Hepatocyte (in vitro differentiated cells): ENCODE measurements around the gene OR2L3. TPM values are rescaled to one million over a fixed set of nuclear protein-coding genes. Genes with fewer than 3 reads are reported as not detected.

Source experiments
- DNase-seq: peaks from one replicate; pipeline ENCODE4 v3.0.0-alpha.2; 2016; ENCODE audit warnings: low spot score
- H2AFZ ChIP-seq: fragments of 200-600 bp; sonication (generic); 2 replicates; pipeline ENCODE4 v1.6.0; 2016; ENCODE audit warnings: antibody characterized with exemption, mild to moderate bottlenecking
- H3K27ac ChIP-seq: fragments of 200-600 bp; sonication (generic); 2 replicates; pipeline ENCODE4 v1.5.1; 2016; ENCODE audit warnings: mild to moderate bottlenecking
- H3K27me3 ChIP-seq: fragments of 200-600 bp; sonication (generic); 2 replicates; pipeline ENCODE4 v1.6.1; 2016
- H3K36me3 ChIP-seq: fragments of 200-600 bp; sonication (generic); replicated peaks from 2 replicates; pipeline ENCODE4 v1.5.1; 2016; ENCODE audit warnings: low read depth; ENCODE audit not compliant: insufficient read depth
- H3K4me1 ChIP-seq: fragments of 200-600 bp; sonication (generic); 2 replicates; pipeline ENCODE4 v1.5.1; 2016; ENCODE audit warnings: mild to moderate bottlenecking, moderate library complexity; ENCODE audit not compliant: insufficient read depth
- H3K4me2 ChIP-seq: fragments of 200-600 bp; sonication (generic); 2 replicates; pipeline ENCODE4 v1.6.0; 2016
- H3K4me3 ChIP-seq: fragments of 200-600 bp; sonication (generic); 2 replicates; pipeline ENCODE4 v1.5.1; 2016; ENCODE audit warnings: mild to moderate bottlenecking
- H3K79me2 ChIP-seq: fragments of 200-600 bp; sonication (generic); 2 replicates; pipeline ENCODE4 v1.6.0; 2017; ENCODE audit warnings: mild to moderate bottlenecking
- H3K9me2 ChIP-seq: fragments of 200-600 bp; sonication (generic); replicated peaks from 2 replicates; pipeline ENCODE4 v1.6.0; 2017; ENCODE audit warnings: mild to moderate bottlenecking; ENCODE audit not compliant: insufficient read depth
- H3K9me3 ChIP-seq: fragments of 200-600 bp; sonication (generic); 2 replicates; pipeline ENCODE4 v1.5.1; 2016; ENCODE audit warnings: low read depth, mild to moderate bottlenecking
- H4K20me1 ChIP-seq: fragments of 200-600 bp; sonication (generic); 2 replicates; pipeline ENCODE4 v1.6.0; 2016; ENCODE audit warnings: mild to moderate bottlenecking; ENCODE audit not compliant: insufficient read depth, poor library complexity, severe bottlenecking
- EZH2 ChIP-seq: fragments of 200-600 bp; sonication (generic); IDR thresholded peaks from 2 replicates; pipeline ENCODE4 v1.6.1; 2016; ENCODE audit warnings: antibody characterized with exemption, mild to moderate bottlenecking, borderline replicate concordance
- EZH2phosphoT487 ChIP-seq: fragments of 200-600 bp; sonication (generic); IDR thresholded peaks from one replicate; pipeline ENCODE4 v1.6.1; 2018; ENCODE audit warnings: antibody characterized with exemption, mild to moderate bottlenecking, low read depth, moderate library complexity; ENCODE audit not compliant: unreplicated experiment, severe bottlenecking
- WGBS: methylation state at CpG from one replicate; pipeline ENCODE4 v1.1.6; 2016; ENCODE audit warnings: low lambda C conversion rate; ENCODE audit errors: missing lambda C conversion rate; 5-methylcytosine and 5-hydroxymethylcytosine counted together
- polyA plus RNA-seq: library from polyadenylated mRNA; unstranded; fragments of >200 nt; fragmentation: Nextera tagmentation; extraction: Ambion mirVana; gene quantifications from 2 replicates; pipeline ENCODE4 v1.2.1, GENCODE V29; 2016
- total RNA-seq: library from RNA; depleted of rRNA; stranded (reverse); fragments of >200 nt; gene quantifications from 2 replicates; pipeline ENCODE4 v1.2.3, GENCODE V29; 2014
- TF ChIP-seq, protein P1 (sequence below): fragments of 200-600 bp; sonication (generic); IDR thresholded peaks from 2 replicates; pipeline ENCODE4 v1.5.1; 2016; ENCODE audit warnings: antibody characterized with exemption, mild to moderate bottlenecking; ENCODE audit not compliant: poor library complexity

Gene OR2L3
- total and polyA plus RNA-seq, 2 experiments from 2014 or later: not detected

DNA sequence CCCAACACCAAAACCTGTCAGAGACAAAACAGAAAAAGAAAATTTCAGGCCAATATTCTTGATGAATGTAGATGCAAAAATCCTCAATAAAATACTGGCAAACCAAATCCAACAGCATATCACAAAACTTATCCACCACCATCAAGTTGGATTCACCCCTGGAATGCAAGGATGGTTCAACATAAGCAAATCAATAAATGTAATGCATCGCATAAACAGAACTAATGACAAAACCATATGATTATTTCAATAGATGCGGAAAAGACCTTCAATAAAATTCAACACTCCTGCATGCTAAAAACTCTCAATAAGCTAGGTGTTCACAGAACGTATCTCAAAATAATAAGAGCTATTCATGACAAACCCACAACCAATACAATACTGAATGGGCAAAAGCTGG lies 37.0 kb upstream of the OR2L3 start:
- H2AFZ ChIP-seq: no peak overlapping the region
- H3K4me3 ChIP-seq: no peak overlapping the region
- no peaks in the 10 kb centered on the region for H3K79me2 ChIP-seq
- H3K27ac ChIP-seq: no peak overlapping the region
- 69% methylated on average over 3 of the region's 3 CpGs for WGBS
- H3K36me3 ChIP-seq: no peaks in the 10 kb centered on the region
- no peaks in the 10 kb centered on the region for H4K20me1 ChIP-seq
- H3K9me2 ChIP-seq: no peaks in the 10 kb centered on the region
- no peak for DNase-seq
- no peak overlapping the region for H3K4me2 ChIP-seq
- TF ChIP-seq, protein P1, sequence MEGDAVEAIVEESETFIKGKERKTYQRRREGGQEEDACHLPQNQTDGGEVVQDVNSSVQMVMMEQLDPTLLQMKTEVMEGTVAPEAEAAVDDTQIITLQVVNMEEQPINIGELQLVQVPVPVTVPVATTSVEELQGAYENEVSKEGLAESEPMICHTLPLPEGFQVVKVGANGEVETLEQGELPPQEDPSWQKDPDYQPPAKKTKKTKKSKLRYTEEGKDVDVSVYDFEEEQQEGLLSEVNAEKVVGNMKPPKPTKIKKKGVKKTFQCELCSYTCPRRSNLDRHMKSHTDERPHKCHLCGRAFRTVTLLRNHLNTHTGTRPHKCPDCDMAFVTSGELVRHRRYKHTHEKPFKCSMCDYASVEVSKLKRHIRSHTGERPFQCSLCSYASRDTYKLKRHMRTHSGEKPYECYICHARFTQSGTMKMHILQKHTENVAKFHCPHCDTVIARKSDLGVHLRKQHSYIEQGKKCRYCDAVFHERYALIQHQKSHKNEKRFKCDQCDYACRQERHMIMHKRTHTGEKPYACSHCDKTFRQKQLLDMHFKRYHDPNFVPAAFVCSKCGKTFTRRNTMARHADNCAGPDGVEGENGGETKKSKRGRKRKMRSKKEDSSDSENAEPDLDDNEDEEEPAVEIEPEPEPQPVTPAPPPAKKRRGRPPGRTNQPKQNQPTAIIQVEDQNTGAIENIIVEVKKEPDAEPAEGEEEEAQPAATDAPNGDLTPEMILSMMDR: no peak
- no peak for TF ChIP-seq EZH2phosphoT487
- TF ChIP-seq EZH2: no peak
- no peaks in the 10 kb centered on the region for H3K4me1 ChIP-seq
- no peaks in the 10 kb centered on the region for H3K9me3 ChIP-seq
- H3K27me3 ChIP-seq: no peaks in the 10 kb centered on the region

DNA sequence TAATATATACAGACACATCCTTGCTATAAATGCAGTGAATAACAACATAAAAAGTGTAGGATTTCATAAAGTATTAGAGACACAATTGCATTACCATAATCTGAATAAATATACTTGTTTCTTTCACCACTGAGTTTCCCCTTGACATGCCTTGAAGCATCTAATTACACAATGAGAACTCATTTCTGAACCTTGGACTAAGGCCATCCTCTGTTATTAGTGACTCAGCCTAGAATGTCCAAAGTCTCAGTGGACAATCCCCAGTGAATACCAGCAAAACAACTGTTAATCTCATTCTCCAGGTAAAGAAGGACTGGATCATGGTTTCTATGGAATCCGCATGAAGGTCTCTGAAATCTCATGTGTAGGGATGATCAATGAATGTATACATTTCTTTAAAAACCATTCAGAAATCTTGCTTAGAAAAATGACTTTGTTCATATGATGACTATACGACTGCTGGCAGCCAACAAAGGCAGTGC lies 33.4 kb upstream of the OR2L3 start, which contains the start of gene OR2L5:
OR2L5 (plus strand) TSS at position 432 of the 482 bp plus-strand sequence. CDS start 8,288 bp downstream, outside the sequence.
- 79% methylated on average over 2 of the region's 2 CpGs for WGBS
- Histone ChIP-seq H4K20me1 (no peaks in the 10 kb centered on the region), H3K36me3 (no peaks in the 10 kb centered on the region), H3K4me3 (no peak within 1 kb of the TSS), H3K4me1 (no peaks in the 10 kb centered on the region), H3K27ac (no peak within 1 kb of the TSS), H3K4me2 (no peak within 1 kb of the TSS), H3K27me3 (no peaks in the 10 kb centered on the region), H3K79me2 (no peaks in the 10 kb centered on the region), H3K9me3 (peaks cover 3% of the 10 kb centered on the region), H2AFZ (no peak within 1 kb of the TSS), H3K9me2 (no peaks in the 10 kb centered on the region)
- DNase-seq: no peak
- TF ChIP-seq EZH2: no peak
- TF ChIP-seq, protein P1: no peak
- TF ChIP-seq EZH2phosphoT487: no peak

DNA sequence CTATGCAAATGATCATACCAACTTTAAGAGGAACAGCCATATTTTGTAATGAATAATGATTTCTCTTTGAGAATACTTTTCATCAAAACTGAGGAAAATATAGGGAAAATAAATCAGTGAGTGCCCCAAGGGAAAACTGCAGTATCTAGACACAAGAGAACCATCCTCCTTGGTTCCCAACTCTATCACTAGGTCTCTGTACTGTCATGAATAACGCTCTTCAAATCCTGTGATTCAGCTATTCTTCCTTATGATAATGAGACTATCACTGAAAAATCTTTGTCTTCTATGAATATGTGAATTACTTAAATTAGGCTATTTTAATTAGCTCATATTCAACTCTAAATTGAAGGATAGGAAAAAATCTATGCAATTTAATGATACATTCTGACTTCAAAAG lies 30.8 kb upstream of the OR2L3 start:
- Histone ChIP-seq H4K20me1 (no peaks in the 10 kb centered on the region), H3K4me3 (no peak overlapping the region), H3K9me2 (no peaks in the 10 kb centered on the region), H3K27ac (no peak overlapping the region), H3K9me3 (peaks cover 5% of the 10 kb centered on the region), H2AFZ (no peak overlapping the region), H3K36me3 (no peaks in the 10 kb centered on the region), H3K4me2 (no peak overlapping the region), H3K79me2 (no peaks in the 10 kb centered on the region), H3K27me3 (no peaks in the 10 kb centered on the region), H3K4me1 (no peaks in the 10 kb centered on the region)
- DNase-seq: no peak
- 50% methylated on average over 1 of the region's 1 CpG for WGBS
- TF ChIP-seq, protein P1: no peak
- no peak for TF ChIP-seq EZH2phosphoT487
- TF ChIP-seq EZH2: no peak
